AG09319 (cell line): ENCODE measurements around the gene CTDNEP1.

Experiments
- DNase-seq: peaks from one replicate; pipeline ENCODE4 v3.0.0-alpha.2; 2010; ENCODE audit warnings: low read depth; ENCODE audit errors: extremely low read depth
- CTCF ChIP-seq: IDR thresholded peaks from 2 replicates; pipeline ENCODE4 v1.5.1; 2011; ENCODE audit warnings: low read depth, mild to moderate bottlenecking, inconsistent platforms, low read length, moderate library complexity

The CTDNEP1 gene

GRCh38 chr17:7195971-7196370 is 55.6 kb downstream of the CTDNEP1 start:
- DNase-seq, result no peak
- TF ChIP-seq CTCF, result no peak
